Hematopoietic multipotent progenitor cell treated with erythropoietin and hydrocortisone succinate and interleukin-3 and kit ligand, for 6 days (in vitro differentiated cells): ENCODE measurements around the gene UGT1A4.

Source experiments
- DNase-seq: peaks from one replicate; pipeline ENCODE4 v3.0.0-alpha.2; 2015

UGT1A4 gene

GRCh38 chr2:233718552-233718951 is at the start of gene UGT1A4:
UGT1A4 (plus strand) TSS chr2:233718736; CDS start chr2:233718821, 85 bp downstream.
- DNase-seq: no peak

GRCh38 chr2:233671290-233672161 is 47.0 kb upstream of the UGT1A4 start, which contains the start of gene UGT1A9:
UGT1A9 (plus strand) TSS chr2:233671898; CDS start chr2:233671935, 37 bp downstream.
- DNase-seq: no peak

GRCh38 chr2:233672886-233673285 is 45.6 kb upstream of the UGT1A4 start:
- DNase-seq: peak; percentile 25

- no peak for DNase-seq
Measured at GRCh38 chr2:233673896-233674295, 44.6 kb upstream of the UGT1A4 start.

GRCh38 chr2:233674314-233674713 is 44.2 kb upstream of the UGT1A4 start:
- no peak for DNase-seq

- DNase-seq: no peak
Measured at GRCh38 chr2:233674995-233675394, 43.5 kb upstream of the UGT1A4 start.

GRCh38 chr2:233676046-233676445 is 42.5 kb upstream of the UGT1A4 start:
- DNase-seq: no peak

GRCh38 chr2:233679196-233679595 is 39.3 kb upstream of the UGT1A4 start:
- DNase-seq: no peak

- DNase-seq: no peak
Measured at GRCh38 chr2:233680361-233681045, 38.0 kb upstream of the UGT1A4 start.

GRCh38 chr2:233681521-233682099 is 36.9 kb upstream of the UGT1A4 start, which contains the start of gene UGT1A7:
UGT1A7 (plus strand) TSS chr2:233681901; CDS start chr2:233681938, 37 bp downstream.
- DNase-seq: no peak

- no peak for DNase-seq
Measured at GRCh38 chr2:233684640-233685039, 33.9 kb upstream of the UGT1A4 start.

GRCh38 chr2:233686928-233687327 is 31.6 kb upstream of the UGT1A4 start:
- peak; percentile 77 for DNase-seq

GRCh38 chr2:233688341-233688740 is 30.2 kb upstream of the UGT1A4 start:
- no peak for DNase-seq

- DNase-seq: no peak
Measured at GRCh38 chr2:233689031-233689430, 29.5 kb upstream of the UGT1A4 start.

- DNase-seq: peak; percentile 61
Measured at GRCh38 chr2:233689501-233689900, 29.0 kb upstream of the UGT1A4 start.

GRCh38 chr2:233690444-233690843 is 28.1 kb upstream of the UGT1A4 start:
- DNase-seq: no peak

- DNase-seq: peak; percentile 39
Measured at GRCh38 chr2:233691443-233692433, 26.8 kb upstream of the UGT1A4 start.

- DNase-seq: no peak
Measured at GRCh38 chr2:233692648-233693047, 25.9 kb upstream of the UGT1A4 start, which contains the start of gene UGT1A6. UGT1A6 (plus strand) TSS chr2:233692890; CDS start chr2:233693005, 115 bp downstream.

- no peak for DNase-seq
Measured at GRCh38 chr2:233693963-233694362, 24.6 kb upstream of the UGT1A4 start.

GRCh38 chr2:233698740-233699139 is 19.8 kb upstream of the UGT1A4 start:
- DNase-seq: no peak

GRCh38 chr2:233699424-233700027 is 19.0 kb upstream of the UGT1A4 start:
- DNase-seq: no peak
